Epithelial cell of proximal tubule (primary cell): ENCODE data around the gene WNT8A. TPM values are rescaled to one million over a fixed set of nuclear protein-coding genes. Genes with fewer than 3 reads are reported as not detected.
"Not testable (repeated sequence)": the region's sequence is repeated elsewhere in the genome, so short reads cannot be mapped to it uniquely, and the experiment has no call there.

Source experiments
- DNase-seq: peaks from one replicate; pipeline ENCODE4 v3.0.0-alpha.2; 2011; ENCODE audit warnings: low read depth
- H3K4me3 ChIP-seq: 2 replicates; pipeline ENCODE4 v1.5.1; 2011; ENCODE audit warnings: low read depth, mild to moderate bottlenecking, low read length
- CTCF ChIP-seq: conservative IDR thresholded peaks from 2 replicates; pipeline ENCODE4 v1.5.1; 2012; ENCODE audit warnings: low read depth, mild to moderate bottlenecking, low read length
- total RNA-seq: library from RNA; depleted of rRNA; stranded (reverse); fragments of >200 nt; gene quantifications from 2 replicates; pipeline ENCODE4 v1.2.3, GENCODE V29; 2015

Gene WNT8A
- total RNA-seq, 1 donor from 2014 or later = not detected

DNA sequence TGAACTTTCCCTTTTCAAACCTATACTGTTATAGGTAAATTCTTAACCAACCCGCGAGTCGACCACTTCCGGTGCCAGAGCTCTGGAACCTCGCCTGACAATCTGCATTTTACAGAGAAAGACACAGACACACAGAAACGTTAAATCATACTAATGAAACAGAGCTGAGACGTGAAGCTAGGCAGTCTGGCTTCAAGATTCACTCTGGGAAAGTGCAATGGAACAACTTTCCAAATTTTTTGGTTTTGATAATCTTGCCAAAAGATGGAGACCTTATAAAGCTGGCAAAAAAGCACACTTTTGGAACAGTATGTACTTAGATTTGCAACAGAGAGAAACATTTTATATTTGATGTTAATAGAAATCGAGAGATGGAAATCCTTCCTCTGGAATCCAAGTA is 15.9 kb upstream of the WNT8A start:
- DNase-seq = no peak
- TF ChIP-seq CTCF = no peak
- H3K4me3 ChIP-seq = no peak overlapping the region

GRCh38 chr5:138068742-138069600 is 14.9 kb upstream of the WNT8A start:
- no peak for DNase-seq
- peak; percentile 96 for TF ChIP-seq CTCF
- no peak overlapping the region for H3K4me3 ChIP-seq

GRCh38 chr5:138070026-138070425 is 13.8 kb upstream of the WNT8A start:
- not testable (repeated sequence) for H3K4me3 ChIP-seq, DNase-seq

- no peak for DNase-seq
- TF ChIP-seq CTCF = peak; percentile 90
- no peak overlapping the region for H3K4me3 ChIP-seq
Observed at GRCh38 chr5:138077064-138077696, 6.7 kb upstream of the WNT8A start.

DNA sequence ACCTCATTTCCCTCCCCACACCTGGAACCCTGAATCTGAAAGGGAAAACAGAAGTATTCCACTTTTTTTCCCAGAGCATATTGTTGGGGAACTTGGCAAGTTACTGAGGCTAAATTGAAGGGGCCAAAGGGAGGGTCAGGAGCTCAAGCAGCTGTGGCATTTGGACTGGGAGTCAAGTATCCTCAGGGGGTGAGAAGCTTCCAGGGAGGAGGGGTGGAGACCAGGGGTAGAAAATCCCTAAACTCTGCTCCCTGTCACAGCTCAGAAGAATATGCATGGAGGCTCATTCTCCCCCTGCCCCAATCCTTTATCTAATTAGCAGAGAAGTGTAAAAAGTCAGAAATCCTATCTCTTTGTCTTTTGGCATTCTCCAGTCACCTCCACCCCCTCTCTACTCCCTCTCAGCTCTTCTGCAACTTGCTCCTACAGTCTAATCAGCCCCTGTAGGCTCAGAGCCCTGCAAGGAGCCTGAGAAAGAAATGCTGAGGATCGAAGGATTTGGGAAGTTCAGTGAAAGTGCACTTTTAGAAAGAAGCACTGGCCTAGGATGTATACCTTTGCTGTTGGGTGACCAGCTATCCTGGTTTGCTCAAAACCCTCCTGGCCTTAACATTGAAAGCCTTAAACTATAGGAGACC is 5.7 kb upstream of the WNT8A start:
- DNase-seq = no peak
- no peak for TF ChIP-seq CTCF
- no peak overlapping the region for H3K4me3 ChIP-seq

DNA sequence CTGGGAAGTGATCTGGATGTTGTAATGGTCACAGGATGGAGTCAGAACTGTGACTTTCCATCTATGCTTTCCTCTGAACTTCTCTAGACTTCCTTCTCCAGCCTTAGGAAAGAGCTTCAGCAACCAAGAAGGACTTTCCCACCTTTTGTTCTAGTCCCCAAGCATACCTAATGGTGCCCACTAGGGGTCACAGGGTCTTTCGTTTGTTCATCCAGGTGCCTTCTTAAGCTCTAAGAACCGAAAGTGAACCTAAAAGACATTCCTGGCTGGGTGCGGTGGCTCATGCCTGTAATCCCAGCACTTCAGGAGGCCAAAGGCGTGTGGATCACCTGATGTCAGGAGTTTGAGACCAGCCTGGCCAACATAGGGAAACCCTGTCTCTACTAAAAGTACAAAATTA is 1.8 kb upstream of the WNT8A start:
- no peak overlapping the region for H3K4me3 ChIP-seq
- DNase-seq = no peak
- TF ChIP-seq CTCF = no peak

DNA sequence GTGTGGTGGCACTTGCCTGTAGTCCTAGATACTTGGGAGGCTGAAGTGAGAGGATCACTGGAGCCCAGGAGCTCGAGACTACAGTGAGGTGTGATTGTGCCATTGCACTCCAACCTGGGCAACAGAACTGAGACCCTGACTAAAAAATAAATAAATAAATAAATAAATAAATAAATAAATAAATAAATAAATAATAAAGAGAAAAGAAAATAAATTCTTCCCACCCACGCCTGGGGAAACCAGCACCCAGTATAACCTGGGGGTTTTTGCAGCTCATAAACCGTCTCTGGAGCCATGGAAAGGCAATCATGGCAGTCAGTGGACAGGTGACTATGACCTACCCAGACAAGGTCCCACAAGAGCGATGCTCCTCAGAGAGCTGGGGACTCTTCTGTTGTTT is 7.9 kb downstream of the WNT8A start:
- no peak for DNase-seq
- H3K4me3 ChIP-seq = no peak overlapping the region
- no peak for TF ChIP-seq CTCF
